GM12875 (cell line): ENCODE measurements around the gene UBASH3B.

Experiments used
- H3K4me3 ChIP-seq: one replicate; pipeline ENCODE4 v1.5.1; 2011; ENCODE audit warnings: low read depth, low read length, control low read depth
- CTCF ChIP-seq: IDR thresholded peaks from 2 replicates; pipeline ENCODE4 v1.5.1; 2011; ENCODE audit warnings: low read depth, mild to moderate bottlenecking, control low read depth, inconsistent platforms, low read length, moderate library complexity, borderline replicate concordance; ENCODE audit not compliant: insufficient read depth

The UBASH3B gene

GRCh38 chr11:122706291-122707088 lies 51.0 kb downstream of the UBASH3B start:
- no peak overlapping the region for H3K4me3 ChIP-seq
- TF ChIP-seq CTCF: no peak

GRCh38 chr11:122707111-122707510 lies 51.6 kb downstream of the UBASH3B start:
- no peak overlapping the region for H3K4me3 ChIP-seq

GRCh38 chr11:122707901-122708300 lies 52.4 kb downstream of the UBASH3B start:
- H3K4me3 ChIP-seq: no peak overlapping the region
- no peak for TF ChIP-seq CTCF

More at GRCh38 chr11:122707111-122707510, 51.6 kb downstream of the UBASH3B start:
- no peak for TF ChIP-seq CTCF

GRCh38 chr11:122709039-122709760 lies 53.7 kb downstream of the UBASH3B start:
- no peak overlapping the region for H3K4me3 ChIP-seq

GRCh38 chr11:122711362-122711761 lies 55.8 kb downstream of the UBASH3B start:
- no peak for TF ChIP-seq CTCF
- H3K4me3 ChIP-seq: no peak overlapping the region

More at GRCh38 chr11:122709039-122709760, 53.7 kb downstream of the UBASH3B start:
- TF ChIP-seq CTCF: no peak

- 0 out of 2 replicates have a peak, but pooled peaks have one; percentile 6 for TF ChIP-seq CTCF
- no peak overlapping the region for H3K4me3 ChIP-seq
These were observed 56.4 kb downstream of the UBASH3B start for GRCh38 chr11:122711831-122712381.
